PFSK-1 (cell line): Measurements from ENCODE around the gene NCSTN.

Source experiments
- POLR2AphosphoS5 ChIP-seq: IDR thresholded peaks from 2 replicates; pipeline ENCODE4 v1.6.1; 2012; ENCODE audit warnings: low read depth, mild to moderate bottlenecking, control low read depth, low read length, moderate library complexity
- REST ChIP-seq, 2 experiments: IDR thresholded peaks; 2 replicates each; pipeline versions ENCODE4 v1.6.1 to v1.8.0; 2011 to 2012; ENCODE audit warnings: low read depth in 2 of 2, low read length in 2 of 2, control low read depth in 1 of 2, inconsistent platforms in 1 of 2, mild to moderate bottlenecking in 1 of 2, moderate library complexity in 1 of 2; ENCODE audit not compliant: insufficient read depth in 1 of 2
- SIN3A ChIP-seq: IDR thresholded peaks from 2 replicates; pipeline ENCODE4 v1.6.1; 2012; ENCODE audit warnings: mild to moderate bottlenecking, low read length, moderate library complexity, borderline replicate concordance; ENCODE audit not compliant: insufficient read depth

GRCh38 chr1:160344936-160345335, 1.8 kb downstream of the NCSTN start:
- no peak for TF ChIP-seq SIN3A
- TF ChIP-seq POLR2AphosphoS5, result no peak
- no peak for TF ChIP-seq REST (IDR thresholded peaks at IDR 0.05; ENCODE audit: insufficient read depth in 1 of 2, low read depth in 2 of 2, low read length in 2 of 2)
